Upper lobe of left lung (tissue), 6 donors: Measurements from ENCODE around the gene SV2C. TPM values are rescaled to one million over a fixed set of nuclear protein-coding genes. Genes with fewer than 3 reads are reported as not detected.

Source experiments
- ATAC-seq, 2 donors: fragments of 200-7000 bp; cut with Tn5 transposase; one replicate each; pipeline ENCODE4 v1.9.1; 2022; ENCODE audit warnings: mild to moderate bottlenecking in 2 of 2, moderate library complexity in 2 of 2; ENCODE audit not compliant: low FRiP score in 2 of 2
- DNase-seq, 2 donors: peaks; one replicate each; pipeline ENCODE4 v3.0.0-alpha.2; 2019 to 2020
- H3K27ac ChIP-seq, 4 donors: fragments of 200-600 bp; sonication (generic); one replicate each; pipeline ENCODE4 v1.5.1; 2016 to 2019
- H3K27me3 ChIP-seq, 4 donors: fragments of 200-600 bp; sonication (generic); one replicate each; pipeline ENCODE4 v1.5.1; 2017 to 2019
- H3K36me3 ChIP-seq, 4 donors: fragments of 200-600 bp; sonication (generic); one replicate each; pipeline ENCODE4 v1.5.1; 2016 to 2019
- H3K4me1 ChIP-seq, 4 donors: fragments of 200-600 bp; sonication (generic); one replicate each; pipeline ENCODE4 v1.5.1; 2018 to 2019
- H3K4me3 ChIP-seq, 4 donors: fragments of 200-600 bp; sonication (generic); one replicate each; pipeline ENCODE4 v1.5.1; 2017 to 2019; ENCODE audit warnings: mild to moderate bottlenecking in 2 of 4, moderate library complexity in 1 of 4
- H3K9me3 ChIP-seq, 4 donors: fragments of 200-600 bp; sonication (generic); one replicate each; pipeline ENCODE4 v1.5.1; 2018 to 2019
- CTCF ChIP-seq, 6 experiments: fragments of 450-650 bp in 4 of 6; fragments of 200-600 bp in 2 of 6; sonication (generic) in 2 of 6; IDR thresholded peaks; one replicate each; pipeline ENCODE4 v1.5.1; 2016 to 2019; ENCODE audit warnings: antibody characterized with exemption in 6 of 6
- EP300 ChIP-seq, 4 donors: sonication (generic); formaldehyde crosslinking; IDR thresholded peaks; one replicate each; pipeline ENCODE4 v1.5.1; 2017; ENCODE audit warnings: antibody characterized with exemption in 4 of 4, control low read depth in 2 of 4
- POLR2A ChIP-seq, 4 donors: fragments of 450-650 bp; IDR thresholded peaks; one replicate each; pipeline ENCODE4 v1.5.1; 2016 to 2017; ENCODE audit warnings: antibody characterized with exemption in 4 of 4, mild to moderate bottlenecking in 2 of 4
- POLR2AphosphoS5 ChIP-seq, 2 donors: sonication (generic); formaldehyde crosslinking; IDR thresholded peaks; one replicate each; pipeline ENCODE4 v1.5.1; 2017; ENCODE audit warnings: antibody characterized with exemption in 2 of 2
- WGBS, 2 donors: methylation state at CpG; one replicate each; pipeline ENCODE4 v1.1.5; 2017 to 2018; 5-methylcytosine and 5-hydroxymethylcytosine counted together
- total RNA-seq, 6 donors: library from RNA; depleted of rRNA in 4 of 6; stranded (reverse); fragments of >200 nt in 4 of 6; gene quantifications; one replicate each; pipeline versions ENCODE4 v1.1.0 to v1.2.1, GENCODE V29; 2016 to 2021
- donor health status: DM: no; HTN: no; CAD: no; lungs with moderate emphysema.
- donor health status: DM: no; HTN: yes; CAD: no; lungs with severe emphysema.

The SV2C gene
- total RNA-seq, 6 donors from 2014 or later: 0.15 to 0.51 (median 0.21) TPM; not detected in 2

- H3K27ac ChIP-seq: no peak overlapping the region
- no peaks in the 10 kb centered on the region for H3K9me3 ChIP-seq
- peaks cover 0 to 4% (median 2%) of the 10 kb centered on the region in 4 donors for H3K4me1 ChIP-seq
- no peak overlapping the region for H3K4me3 ChIP-seq
- ATAC-seq (no peak), DNase-seq (no peak)
- no peak for TF ChIP-seq POLR2AphosphoS5 (IDR thresholded peaks at IDR 0.05)
- TF ChIP-seq EP300 (IDR thresholded peaks at IDR 0.05): no peak
- no peak for TF ChIP-seq POLR2A (IDR thresholded peaks at IDR 0.05)
- no peak for TF ChIP-seq CTCF (IDR thresholded peaks at IDR 0.05)
- no peaks in the 10 kb centered on the region for H3K36me3 ChIP-seq
- WGBS, 2 donors: 96 to 100% methylated on average over 2 of the region's 2 CpGs
- H3K27me3 ChIP-seq: no peaks in the 10 kb centered on the region
Observed at GRCh38 chr5:76196886-76197489, 113.8 kb downstream of the SV2C start.

- DNase-seq (no peak), ATAC-seq (no peak)
- Histone ChIP-seq H3K27ac (no peak overlapping the region), H3K27me3 (no peaks in the 10 kb centered on the region), H3K9me3 (no peaks in the 10 kb centered on the region), H3K36me3 (no peaks in the 10 kb centered on the region), H3K4me3 (no peak overlapping the region), H3K4me1 (peaks cover 0 to 4% (median 2%) of the 10 kb centered on the region in 4 donors)
- WGBS, 2 donors: 86 to 94% methylated on average over 3 of the region's 3 CpGs
- no peak for TF ChIP-seq POLR2AphosphoS5 (IDR thresholded peaks at IDR 0.05)
- no peak for TF ChIP-seq CTCF (IDR thresholded peaks at IDR 0.05)
- TF ChIP-seq POLR2A (IDR thresholded peaks at IDR 0.05): no peak
- no peak for TF ChIP-seq EP300 (IDR thresholded peaks at IDR 0.05)
Observed at GRCh38 chr5:76197726-76198125, 114.5 kb downstream of the SV2C start.

GRCh38 chr5:76199336-76200318 lies 116.4 kb downstream of the SV2C start:
- DNase-seq (no peak), ATAC-seq (peak in 1 of 2 donors; percentile 45)
- TF ChIP-seq POLR2AphosphoS5 (IDR thresholded peaks at IDR 0.05) (no peak), CTCF (IDR thresholded peaks at IDR 0.05) (no peak)
- H3K4me3 ChIP-seq: no peak overlapping the region
- 41 to 43% methylated on average over 6 of the region's 6 CpGs for WGBS, 2 donors
- H3K27ac ChIP-seq: no peak overlapping the region
- H3K27me3 ChIP-seq: no peaks in the 10 kb centered on the region
- no peaks in the 10 kb centered on the region for H3K9me3 ChIP-seq
- peaks cover 0 to 4% (median 3%) of the 10 kb centered on the region in 4 donors for H3K4me1 ChIP-seq
- no peaks in the 10 kb centered on the region for H3K36me3 ChIP-seq

- WGBS, 2 donors: 82 to 92% methylated on average over 5 of the region's 5 CpGs
- no peak for ATAC-seq
Observed at GRCh38 chr5:76202182-76202581, 119.0 kb downstream of the SV2C start.

GRCh38 chr5:76204191-76204590 lies 121.0 kb downstream of the SV2C start:
- DNase-seq (no peak), ATAC-seq (no peak)
- TF ChIP-seq POLR2A (IDR thresholded peaks at IDR 0.05): no peak
- TF ChIP-seq POLR2AphosphoS5 (IDR thresholded peaks at IDR 0.05): no peak
- no peak for TF ChIP-seq CTCF (IDR thresholded peaks at IDR 0.05)
- TF ChIP-seq EP300 (IDR thresholded peaks at IDR 0.05): no peak
- Histone ChIP-seq H3K4me1 (peaks cover 0 to 4% (median 4%) of the 10 kb centered on the region in 4 donors), H3K27me3 (no peaks in the 10 kb centered on the region), H3K4me3 (no peak overlapping the region), H3K36me3 (no peaks in the 10 kb centered on the region), H3K9me3 (peaks cover 0 to 1% (median 0%) of the 10 kb centered on the region in 4 donors), H3K27ac (no peak overlapping the region)
- WGBS, 2 donors: 88 to 93% methylated on average over 1 of the region's 1 CpG

More at GRCh38 chr5:76202182-76202581, 119.0 kb downstream of the SV2C start:
- Histone ChIP-seq H3K27me3 (no peaks in the 10 kb centered on the region), H3K9me3 (no peaks in the 10 kb centered on the region), H3K36me3 (no peaks in the 10 kb centered on the region), H3K27ac (no peak overlapping the region), H3K4me3 (no peak overlapping the region), H3K4me1 (peaks cover 0 to 4% (median 4%) of the 10 kb centered on the region in 4 donors)
- no peak for DNase-seq
- TF ChIP-seq POLR2AphosphoS5 (IDR thresholded peaks at IDR 0.05): no peak
